ENCODE measurements around the gene KCTD12.
"Not testable (repeated sequence)": the region's sequence is repeated elsewhere in the genome, so short reads cannot be mapped to it uniquely, and the experiment has no call there.

DNA sequence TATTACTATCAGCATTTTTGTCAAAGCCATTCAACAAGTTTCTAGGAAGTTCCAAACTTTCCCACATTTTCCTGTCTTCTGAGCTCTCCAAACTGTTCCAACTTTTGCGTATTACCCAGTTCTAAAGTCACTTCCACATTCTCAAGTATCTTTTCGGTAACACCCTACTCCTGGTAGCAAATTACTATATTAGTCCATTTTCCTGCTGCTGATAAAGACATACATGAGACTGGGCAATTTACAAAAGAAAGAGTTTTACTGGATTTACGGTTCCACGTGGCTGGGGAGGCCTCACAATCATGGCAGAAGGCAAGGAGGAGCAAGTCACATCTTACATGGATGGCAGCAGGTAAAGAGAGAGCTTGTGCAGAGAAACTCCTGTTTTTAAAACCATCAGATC lies 12.9 kb upstream of the KCTD12 start:
- TF ChIP-seq POLR2A (IDR thresholded peaks at IDR 0.05; ENCODE audit: low read depth, low read length); PAX5 (IDR thresholded peaks at IDR 0.05; ENCODE audit: insufficient read depth, low read length, severe bottlenecking); TAF1 (IDR thresholded peaks at IDR 0.05; ENCODE audit: low read depth, low read length); POLR2AphosphoS5 (IDR thresholded peaks at IDR 0.05; ENCODE audit: low read depth, low read length); SPI1 (IDR thresholded peaks at IDR 0.05; ENCODE audit: low read depth, low read length); POU2F2 (IDR thresholded peaks at IDR 0.05; ENCODE audit: low read depth, low read length): not testable (repeated sequence)
